Neutrophil (primary cell): ENCODE measurements around the gene POLR2H.
A peak's percentile ranks its signal among the peaks of the same experiment; 100 is the strongest.

Experiments used
- H3K27ac ChIP-seq: fragments of 200-600 bp; sonication (generic); 2 replicates; pipeline ENCODE4 v1.5.1; 2016; ENCODE audit warnings: mild to moderate bottlenecking, moderate library complexity
- H3K27me3 ChIP-seq: fragments of 200-600 bp; sonication (generic); 2 replicates; pipeline ENCODE4 v1.6.0; 2016; ENCODE audit warnings: mild to moderate bottlenecking
- H3K36me3 ChIP-seq: fragments of 200-600 bp; sonication (generic); 2 replicates; pipeline ENCODE4 v1.5.1; 2017
- H3K4me1 ChIP-seq, 2 experiments: fragments of 200-600 bp in 1 of 2; sonication (generic) in 1 of 2; 1 replicate in 1 of 2; 2 replicates in 1 of 2; pipeline versions ENCODE4 v1.5.1 to v1.6.1; 2013 to 2016; ENCODE audit warnings: low read depth in 1 of 2, low read length in 1 of 2, mild to moderate bottlenecking in 1 of 2, moderate library complexity in 1 of 2; ENCODE audit not compliant: control insufficient read depth in 1 of 2, insufficient read depth in 1 of 2
- H3K4me3 ChIP-seq, 2 experiments: fragments of 200-600 bp in 1 of 2; sonication (generic) in 1 of 2; 1 replicate in 1 of 2; 2 replicates in 1 of 2; pipeline ENCODE4 v1.5.1; 2013 to 2016; ENCODE audit warnings: low read depth in 1 of 2, low read length in 1 of 2, mild to moderate bottlenecking in 1 of 2, moderate library complexity in 1 of 2
- H3K9me3 ChIP-seq: fragments of 200-600 bp; sonication (generic); 2 replicates; pipeline ENCODE4 v1.5.1; 2016
- TF ChIP-seq, protein P1 (sequence below): fragments of 200-600 bp; sonication (generic); IDR thresholded peaks from 2 replicates; pipeline ENCODE4 v1.5.1; 2016; ENCODE audit warnings: antibody characterized with exemption

POLR2H gene

DNA sequence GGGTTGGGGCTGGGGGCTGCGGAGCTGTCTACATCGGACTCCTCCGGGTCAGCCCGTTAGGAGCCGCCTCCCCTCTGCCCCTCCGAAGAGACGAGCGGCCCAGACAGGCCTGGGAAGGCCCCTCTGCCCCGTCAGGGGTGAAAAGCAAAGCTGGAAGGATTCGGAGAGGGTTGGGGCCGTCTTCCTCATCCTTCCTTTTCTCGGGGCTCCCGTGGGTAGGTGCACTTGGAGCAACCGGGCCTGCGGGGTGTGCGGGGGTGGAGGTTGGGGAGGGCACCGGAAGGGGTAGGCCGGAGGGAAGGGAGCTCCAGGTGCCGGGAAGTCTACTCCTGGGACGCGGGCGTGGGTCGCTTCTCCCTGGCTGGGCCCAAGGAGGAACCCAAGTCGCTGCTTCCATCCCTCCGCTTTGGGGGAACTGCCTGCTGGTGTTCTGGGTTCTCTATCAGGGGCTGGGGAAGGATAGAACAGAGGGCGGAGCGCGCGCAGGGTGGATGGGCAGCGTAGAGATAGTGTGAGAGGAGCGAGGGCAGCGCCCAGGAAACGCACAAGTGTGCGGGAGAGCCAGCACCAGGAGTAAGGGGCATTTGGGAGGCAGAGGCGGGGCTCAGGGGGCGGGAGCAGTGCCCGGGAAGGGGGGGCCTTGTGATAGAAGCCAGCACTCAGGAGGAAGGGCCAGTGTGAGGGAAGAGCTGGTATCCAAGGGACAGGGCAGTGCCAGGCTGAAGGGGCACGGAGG, 590 bp downstream of the POLR2H start:
- no peaks in the 10 kb centered on the region for H3K36me3 ChIP-seq
- peak overlapping the region; percentile 91 for H3K4me3 ChIP-seq
- TF ChIP-seq, protein P1, sequence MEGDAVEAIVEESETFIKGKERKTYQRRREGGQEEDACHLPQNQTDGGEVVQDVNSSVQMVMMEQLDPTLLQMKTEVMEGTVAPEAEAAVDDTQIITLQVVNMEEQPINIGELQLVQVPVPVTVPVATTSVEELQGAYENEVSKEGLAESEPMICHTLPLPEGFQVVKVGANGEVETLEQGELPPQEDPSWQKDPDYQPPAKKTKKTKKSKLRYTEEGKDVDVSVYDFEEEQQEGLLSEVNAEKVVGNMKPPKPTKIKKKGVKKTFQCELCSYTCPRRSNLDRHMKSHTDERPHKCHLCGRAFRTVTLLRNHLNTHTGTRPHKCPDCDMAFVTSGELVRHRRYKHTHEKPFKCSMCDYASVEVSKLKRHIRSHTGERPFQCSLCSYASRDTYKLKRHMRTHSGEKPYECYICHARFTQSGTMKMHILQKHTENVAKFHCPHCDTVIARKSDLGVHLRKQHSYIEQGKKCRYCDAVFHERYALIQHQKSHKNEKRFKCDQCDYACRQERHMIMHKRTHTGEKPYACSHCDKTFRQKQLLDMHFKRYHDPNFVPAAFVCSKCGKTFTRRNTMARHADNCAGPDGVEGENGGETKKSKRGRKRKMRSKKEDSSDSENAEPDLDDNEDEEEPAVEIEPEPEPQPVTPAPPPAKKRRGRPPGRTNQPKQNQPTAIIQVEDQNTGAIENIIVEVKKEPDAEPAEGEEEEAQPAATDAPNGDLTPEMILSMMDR = no peak
- H3K27me3 ChIP-seq = peaks cover 28% of the 10 kb centered on the region
- no peaks in the 10 kb centered on the region for H3K9me3 ChIP-seq
- H3K4me1 ChIP-seq = peaks cover 24 to 28% of the 10 kb centered on the region in 2 experiments
- H3K27ac ChIP-seq = peak overlapping the region; percentile 70

DNA sequence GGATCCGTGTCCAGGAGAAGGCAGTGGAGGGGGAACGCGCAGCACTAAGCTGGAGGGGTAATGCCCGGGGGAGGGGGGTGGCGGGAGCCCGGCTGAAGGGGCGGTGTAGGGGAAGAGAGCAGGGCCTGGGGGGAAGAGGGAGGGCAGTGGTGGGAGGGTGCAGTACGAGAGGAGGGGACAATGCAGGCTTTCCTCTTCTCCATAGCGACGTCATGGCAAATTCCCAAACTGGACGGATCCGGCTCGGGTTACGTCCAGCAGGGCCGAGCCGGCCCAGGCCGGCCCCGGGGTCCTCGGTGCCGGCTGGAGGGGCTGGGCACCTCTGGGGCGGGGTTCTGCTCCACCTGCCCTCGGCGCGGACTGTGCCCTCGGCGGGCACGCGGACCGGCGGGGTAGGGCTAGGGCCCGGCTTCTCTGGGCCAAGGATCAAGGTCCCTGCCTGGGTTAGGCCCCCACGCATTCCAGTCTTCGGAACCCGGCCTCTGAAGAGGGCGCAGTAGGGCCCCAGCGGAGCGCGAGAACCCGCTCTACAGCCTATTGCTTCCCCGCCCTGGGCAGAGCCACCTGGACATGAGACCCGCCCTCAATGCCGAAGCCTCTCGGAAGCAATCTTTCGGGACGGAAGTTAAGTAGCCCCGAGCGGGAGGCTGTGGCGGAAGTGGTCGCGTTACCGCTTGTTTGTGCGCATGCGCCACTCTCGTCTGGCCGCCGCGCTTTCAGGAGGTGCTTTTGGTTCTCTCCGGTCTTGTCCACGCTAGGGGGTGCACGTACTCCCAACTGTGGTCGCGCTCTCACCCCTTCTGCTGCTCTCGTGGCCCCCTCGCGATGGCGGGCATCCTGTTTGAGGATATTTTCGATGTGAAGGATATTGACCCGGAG, 1.4 kb downstream of the POLR2H start:
- H3K27ac ChIP-seq = peak overlapping the region; percentile 70
- TF ChIP-seq, protein P1 = peak; percentile 50

DNA sequence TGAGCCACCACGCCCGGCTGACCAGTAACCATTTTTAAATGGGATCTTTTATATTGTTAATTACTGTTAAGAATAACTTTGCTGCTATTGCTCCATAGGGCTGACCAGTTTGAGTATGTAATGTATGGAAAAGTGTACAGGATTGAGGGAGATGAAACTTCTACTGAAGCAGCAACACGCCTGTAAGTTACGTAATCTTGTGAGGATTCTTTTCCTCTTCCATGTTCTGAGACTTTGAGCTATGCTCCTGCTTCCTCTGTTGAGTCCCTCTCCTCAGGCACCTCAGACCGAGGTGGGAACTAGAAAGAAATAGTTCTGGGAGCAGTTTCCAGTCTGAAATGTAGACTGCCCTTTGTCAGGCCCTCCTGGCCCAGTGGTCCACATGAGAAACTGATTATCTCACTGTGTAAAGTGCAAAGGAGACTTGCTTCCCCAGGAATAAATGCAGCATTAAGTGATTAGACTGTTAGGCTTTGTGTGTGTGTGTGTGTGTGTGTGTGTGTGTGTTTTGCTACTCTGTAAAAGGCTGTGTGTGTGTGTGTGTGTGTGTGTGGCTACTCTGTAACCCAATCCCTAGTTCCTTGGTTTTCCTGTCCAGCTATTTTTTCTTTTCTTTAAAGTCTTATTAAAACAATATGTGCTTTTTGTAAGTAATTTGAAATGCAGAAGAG, 5.2 kb downstream of the POLR2H start:
- H3K27ac ChIP-seq = no peak overlapping the region
- TF ChIP-seq, protein P1 = no peak

More for the DNA sequence above, 1.4 kb downstream of the POLR2H start:
- peaks cover 2% of the 10 kb centered on the region for H3K36me3 ChIP-seq
- H3K4me3 ChIP-seq = peak overlapping the region; percentile 91
- peaks cover 24 to 28% of the 10 kb centered on the region in 2 experiments for H3K4me1 ChIP-seq
- H3K27me3 ChIP-seq = peaks cover 28% of the 10 kb centered on the region
- no peaks in the 10 kb centered on the region for H3K9me3 ChIP-seq

DNA sequence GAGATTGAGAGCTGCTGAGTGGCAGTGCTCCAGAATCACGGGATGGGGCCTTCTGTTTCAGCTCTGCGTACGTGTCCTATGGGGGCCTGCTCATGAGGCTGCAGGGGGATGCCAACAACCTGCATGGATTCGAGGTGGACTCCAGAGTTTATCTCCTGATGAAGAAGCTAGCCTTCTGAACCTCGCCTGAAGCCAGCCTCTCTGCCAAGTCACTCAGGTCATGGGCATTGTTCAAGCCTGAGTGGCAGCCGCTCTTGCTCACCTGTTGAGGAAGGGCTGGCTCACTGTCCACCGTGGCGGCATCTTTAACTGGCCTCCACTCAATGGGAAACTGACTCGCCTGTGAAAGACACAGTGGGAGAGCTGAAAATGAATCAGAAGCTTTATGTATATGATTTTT, 6.6 kb downstream of the POLR2H start:
- TF ChIP-seq, protein P1 = no peak
- no peak overlapping the region for H3K27ac ChIP-seq
- H3K4me3 ChIP-seq = no peak overlapping the region
- no peaks in the 10 kb centered on the region for H3K9me3 ChIP-seq
- peaks cover 5% of the 10 kb centered on the region for H3K27me3 ChIP-seq
- H3K4me1 ChIP-seq = peaks cover 8% of the 10 kb centered on the region in 2 experiments
- peaks cover 14% of the 10 kb centered on the region for H3K36me3 ChIP-seq

More for the DNA sequence above, 5.2 kb downstream of the POLR2H start:
- Histone ChIP-seq H3K9me3 (no peaks in the 10 kb centered on the region), H3K4me1 (peaks cover 17 to 22% of the 10 kb centered on the region in 2 experiments), H3K36me3 (peaks cover 14% of the 10 kb centered on the region), H3K4me3 (no peak overlapping the region), H3K27me3 (no peaks in the 10 kb centered on the region)

DNA sequence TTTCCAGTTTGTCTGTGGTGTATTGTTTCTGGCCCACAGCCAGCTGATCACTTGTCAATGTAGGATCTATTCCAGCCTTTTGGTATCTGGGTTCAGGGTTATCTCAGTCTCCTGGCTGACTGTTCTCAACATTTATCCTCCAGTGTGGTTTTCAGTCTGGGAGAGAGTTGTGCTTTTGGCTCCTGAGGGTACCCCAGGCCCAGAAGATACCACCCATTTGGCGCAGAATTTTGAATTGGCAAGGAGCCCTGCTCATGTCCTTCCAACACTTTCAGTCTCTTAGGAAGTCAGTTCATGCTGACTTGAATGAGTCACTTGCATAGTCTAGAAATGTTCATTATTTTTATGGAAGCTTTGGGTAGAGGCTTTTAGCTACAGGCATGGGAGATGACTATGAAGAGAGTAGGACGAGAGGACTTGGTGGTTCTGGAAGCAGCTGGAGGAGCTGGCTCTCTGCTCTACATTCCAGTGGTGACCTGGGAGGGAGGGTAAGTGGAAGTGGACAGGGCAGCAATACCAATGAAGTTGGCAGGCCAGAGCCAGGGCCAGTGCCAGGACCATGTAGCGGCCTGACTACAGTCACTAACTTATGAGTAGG, 7.2 kb downstream of the POLR2H start:
- TF ChIP-seq, protein P1 = no peak
- Histone ChIP-seq H3K36me3 (peaks cover 14% of the 10 kb centered on the region), H3K27ac (no peak overlapping the region), H3K4me3 (no peak overlapping the region), H3K4me1 (peaks cover 3% of the 10 kb centered on the region in 2 experiments), H3K27me3 (peaks cover 10% of the 10 kb centered on the region), H3K9me3 (no peaks in the 10 kb centered on the region)
